GM18520 (cell line): ENCODE results near the gene THRB.
"Not testable (repeated sequence)": the region's sequence is repeated elsewhere in the genome, so short reads cannot be mapped to it uniquely, and the experiment has no call there.

Experiments used
- ATAC-seq: cut with Tn5 transposase; IDR thresholded peaks from one replicate; pipeline ENCODE4 v1.9.1; 2021; ENCODE audit not compliant: unreplicated experiment

Gene THRB

GRCh38 chr3:24410860-24411259, 83.8 kb downstream of the THRB start:
- no peak for ATAC-seq

DNA sequence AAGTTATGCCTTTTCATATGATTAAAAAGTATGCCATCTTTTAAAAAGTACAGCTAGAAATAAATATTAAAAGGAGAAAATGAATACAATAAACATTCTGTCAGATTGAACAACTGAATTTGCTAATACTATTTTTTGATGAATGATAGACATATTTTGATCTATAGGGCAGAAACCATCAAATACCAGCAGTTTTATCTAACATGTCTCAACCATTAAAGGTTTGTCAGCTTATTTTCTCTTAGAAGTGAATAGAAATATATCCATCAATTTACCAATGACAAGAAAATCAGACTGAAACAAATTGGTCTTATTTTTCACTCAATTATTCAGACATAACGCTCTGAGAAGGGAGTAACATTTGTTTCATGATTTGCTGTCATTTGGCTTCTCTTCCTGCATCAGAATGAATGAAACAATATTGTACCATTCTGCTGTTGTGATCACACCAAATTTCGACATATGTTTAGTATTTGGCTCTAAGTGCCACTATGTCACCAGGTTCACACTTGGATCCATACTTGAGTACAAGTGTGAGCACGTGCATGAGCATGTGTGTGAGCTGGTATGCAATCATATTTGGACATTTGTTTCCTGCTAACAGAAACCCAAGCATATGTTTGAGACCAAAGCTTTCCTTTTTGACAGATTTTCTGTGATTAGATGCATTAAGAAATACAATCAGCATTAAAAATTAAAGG, 86.5 kb downstream of the THRB start:
- ATAC-seq, result no peak

DNA sequence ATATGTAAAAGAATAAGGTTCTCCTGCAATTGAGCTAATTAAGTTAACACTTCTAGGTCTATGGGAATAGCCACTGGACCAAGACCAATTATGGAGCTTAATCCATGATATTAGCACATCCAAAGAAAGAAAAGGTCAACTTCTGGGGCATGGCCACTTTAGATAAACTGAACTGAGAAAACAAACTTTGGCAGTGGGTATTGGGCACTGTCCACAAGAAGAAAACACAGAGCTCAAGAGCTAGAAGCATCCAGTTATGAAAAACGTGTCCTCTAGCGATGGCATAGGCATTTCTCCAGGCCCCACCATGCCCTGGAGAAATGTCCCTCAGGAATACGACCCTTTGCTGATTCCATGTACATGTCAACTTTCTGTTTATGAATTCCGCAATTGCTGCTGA, 87.8 kb downstream of the THRB start:
- no peak for ATAC-seq

GRCh38 chr3:24405057-24405456, 89.6 kb downstream of the THRB start:
- ATAC-seq, result no peak

DNA sequence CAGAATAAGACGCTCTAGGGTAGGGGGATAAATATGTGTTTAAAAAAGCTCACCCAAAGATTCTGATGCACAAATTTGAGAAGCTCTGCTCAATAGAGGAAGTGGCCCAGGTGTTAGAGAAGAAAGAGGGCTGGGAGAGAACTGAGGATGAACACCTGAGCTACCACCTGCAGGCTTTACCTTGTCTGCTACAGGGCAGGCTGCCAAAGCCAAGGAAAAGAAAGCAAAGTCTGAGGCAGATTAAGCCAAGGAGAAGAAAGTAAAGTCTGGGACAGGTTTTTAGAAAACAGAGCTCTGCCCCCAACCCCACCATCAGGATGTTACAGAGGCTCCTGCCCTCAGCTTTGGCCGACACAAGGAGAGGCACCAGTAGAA, 92.9 kb downstream of the THRB start:
- no peak for ATAC-seq

GRCh38 chr3:24401090-24401810, 93.4 kb downstream of the THRB start:
- no peak for ATAC-seq

GRCh38 chr3:24400450-24400849, 94.2 kb downstream of the THRB start:
- no peak for ATAC-seq

DNA sequence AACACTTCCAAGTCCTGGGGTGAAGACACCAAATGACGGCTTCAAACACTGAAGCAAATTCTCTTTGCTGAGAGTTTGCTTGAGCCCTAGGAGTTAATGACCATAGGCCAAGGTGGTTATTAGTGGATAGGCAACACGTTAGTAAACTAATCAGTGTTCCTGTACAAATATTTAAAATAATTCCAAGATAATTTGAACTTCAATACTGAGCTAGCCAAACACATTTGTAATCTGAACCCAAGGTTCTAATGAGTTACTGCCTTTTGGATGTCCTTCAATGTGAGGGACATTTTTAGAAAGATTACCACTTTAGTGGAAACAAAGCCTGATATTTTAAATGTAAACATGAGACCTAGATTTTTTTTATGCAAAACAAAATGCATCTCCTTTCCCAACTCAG, 94.6 kb downstream of the THRB start:
- ATAC-seq, result no peak

DNA sequence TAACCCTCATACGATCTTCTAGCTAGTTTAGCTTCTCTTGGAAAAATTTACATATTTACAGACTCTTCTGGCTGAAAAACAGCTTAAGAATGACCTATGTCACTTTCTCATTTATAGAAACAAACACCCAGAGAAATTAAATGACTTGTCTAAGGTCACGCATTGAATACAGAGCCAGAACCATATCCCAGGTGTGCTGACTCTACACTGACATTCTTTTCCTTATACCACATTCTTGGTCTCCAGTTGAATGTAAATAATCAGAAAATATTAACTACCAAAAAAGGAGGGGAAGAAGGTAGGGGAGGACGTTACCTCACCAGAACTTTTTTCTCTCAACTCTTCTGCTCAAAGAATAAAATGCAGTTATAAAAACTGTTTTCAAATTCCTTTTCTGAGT, 95.0 kb downstream of the THRB start:
- ATAC-seq, result no peak

DNA sequence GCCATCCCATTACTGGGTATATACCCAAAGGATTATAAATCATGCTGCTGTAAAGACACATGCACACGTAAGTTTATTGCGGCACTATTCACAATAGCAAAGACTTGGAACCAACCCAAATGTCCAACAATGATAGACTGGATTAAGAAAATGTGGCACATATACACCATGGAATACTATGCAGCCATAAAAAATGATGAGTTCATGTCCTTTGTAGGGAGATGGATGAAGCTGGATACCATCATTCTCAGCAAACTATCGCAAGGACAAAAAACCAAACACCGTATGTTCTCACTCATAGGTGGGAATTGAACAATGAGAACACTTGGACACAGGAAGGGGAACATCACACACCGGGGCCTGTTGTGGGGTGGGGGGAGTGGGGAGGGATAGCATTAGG, 95.9 kb downstream of the THRB start:
- ATAC-seq, result not testable (repeated sequence)

DNA sequence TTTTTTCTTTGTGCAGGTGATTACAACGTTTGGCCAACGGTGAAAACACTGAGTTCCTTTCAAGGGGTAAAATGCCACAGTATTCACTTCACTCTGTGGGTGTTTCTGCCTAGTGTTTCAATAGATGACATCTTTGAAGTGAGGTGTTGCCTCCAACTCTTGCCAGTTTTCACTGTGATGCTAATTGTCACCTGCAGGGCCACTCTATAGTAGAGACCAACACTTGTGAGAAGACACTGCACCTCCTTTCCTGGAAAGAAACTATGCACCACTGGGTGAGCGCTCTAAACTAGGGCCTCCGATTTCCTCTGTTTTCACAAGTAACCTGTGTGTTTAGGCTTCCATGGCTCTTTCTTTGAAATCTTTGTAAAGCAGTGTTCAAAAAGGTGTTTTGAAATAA, 98.3 kb downstream of the THRB start:
- no peak for ATAC-seq

DNA sequence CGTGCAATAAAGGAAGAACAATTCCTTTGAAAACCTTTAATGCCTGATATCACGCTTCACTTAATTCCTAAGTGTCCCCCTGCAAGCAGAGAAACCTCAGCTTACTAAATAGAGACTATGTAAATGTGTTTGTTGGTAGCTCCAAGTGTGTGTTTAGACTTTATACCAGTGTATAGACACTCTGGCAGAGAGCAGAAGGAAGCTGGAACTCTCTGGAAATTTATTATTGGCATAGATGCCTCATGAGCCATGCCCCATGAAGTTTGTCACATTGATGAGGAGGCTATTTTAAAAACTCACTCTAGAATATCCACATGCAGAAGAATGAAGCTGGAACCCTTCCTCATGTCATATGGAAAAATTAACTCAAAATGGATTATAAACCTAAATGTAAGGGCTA, 99.9 kb downstream of the THRB start:
- no peak for ATAC-seq

DNA sequence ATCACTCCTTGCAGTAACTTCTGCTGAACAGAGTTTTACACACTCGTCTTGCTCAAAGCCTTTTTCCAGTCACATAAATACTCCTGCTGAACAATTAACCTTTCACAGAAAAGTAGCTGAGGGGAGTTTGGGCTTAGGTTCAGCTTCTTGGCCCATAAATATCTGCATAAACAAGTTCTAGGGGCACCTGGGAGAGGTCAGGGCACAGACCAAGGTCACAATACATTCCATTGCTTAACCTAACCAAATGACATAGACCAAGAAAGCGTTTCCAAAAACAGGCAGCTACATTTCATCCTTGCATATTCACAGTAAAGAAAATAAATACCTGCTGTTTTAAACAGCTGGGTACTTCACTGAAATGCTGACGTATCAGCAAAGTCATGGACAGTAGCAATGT, 101.3 kb downstream of the THRB start:
- ATAC-seq, result no peak

DNA sequence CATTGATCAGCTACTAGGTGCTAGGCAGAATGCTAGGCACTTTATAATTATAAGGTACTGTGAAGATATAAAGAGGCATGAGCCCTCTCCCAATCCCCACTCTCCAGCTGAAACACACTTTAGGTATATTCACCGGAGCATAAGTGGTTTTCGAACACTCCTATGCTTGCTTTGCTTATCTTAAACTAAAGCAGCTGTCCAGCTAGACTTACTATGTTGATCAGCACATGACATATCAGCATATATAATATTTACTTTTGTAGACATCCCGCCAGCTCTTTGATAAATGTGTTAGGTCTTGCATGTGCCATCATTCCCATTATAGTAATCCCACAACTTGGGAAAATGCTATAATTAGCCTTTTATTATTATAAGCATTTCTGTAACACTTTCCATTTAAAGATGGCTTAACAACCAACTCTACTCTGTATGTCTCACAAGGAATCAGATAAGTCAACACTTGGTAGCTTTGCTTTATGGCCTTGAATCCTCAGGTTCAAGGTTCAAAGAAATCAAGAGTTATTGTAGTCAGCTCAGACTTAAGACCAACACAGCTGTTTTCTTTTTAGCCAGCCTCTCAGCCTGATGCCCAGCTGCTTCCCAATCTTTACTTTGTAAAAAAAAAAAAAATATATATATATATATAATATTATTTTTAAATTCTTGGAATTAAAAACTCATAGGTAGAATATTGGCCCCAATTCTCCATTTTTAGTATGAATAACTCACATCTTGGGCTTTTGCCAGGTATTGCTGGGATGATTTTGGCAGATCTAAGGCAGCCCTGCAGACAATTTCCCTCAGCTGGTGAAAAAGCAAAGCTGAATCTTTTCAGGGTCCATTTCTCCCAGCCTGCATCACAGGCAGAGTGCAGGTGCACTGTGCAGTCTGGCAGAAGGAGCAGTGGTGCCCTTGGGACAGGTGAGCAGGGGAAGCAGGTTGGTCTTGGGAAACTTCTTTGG, 104.2 kb downstream of the THRB start:
- ATAC-seq, result no peak

DNA sequence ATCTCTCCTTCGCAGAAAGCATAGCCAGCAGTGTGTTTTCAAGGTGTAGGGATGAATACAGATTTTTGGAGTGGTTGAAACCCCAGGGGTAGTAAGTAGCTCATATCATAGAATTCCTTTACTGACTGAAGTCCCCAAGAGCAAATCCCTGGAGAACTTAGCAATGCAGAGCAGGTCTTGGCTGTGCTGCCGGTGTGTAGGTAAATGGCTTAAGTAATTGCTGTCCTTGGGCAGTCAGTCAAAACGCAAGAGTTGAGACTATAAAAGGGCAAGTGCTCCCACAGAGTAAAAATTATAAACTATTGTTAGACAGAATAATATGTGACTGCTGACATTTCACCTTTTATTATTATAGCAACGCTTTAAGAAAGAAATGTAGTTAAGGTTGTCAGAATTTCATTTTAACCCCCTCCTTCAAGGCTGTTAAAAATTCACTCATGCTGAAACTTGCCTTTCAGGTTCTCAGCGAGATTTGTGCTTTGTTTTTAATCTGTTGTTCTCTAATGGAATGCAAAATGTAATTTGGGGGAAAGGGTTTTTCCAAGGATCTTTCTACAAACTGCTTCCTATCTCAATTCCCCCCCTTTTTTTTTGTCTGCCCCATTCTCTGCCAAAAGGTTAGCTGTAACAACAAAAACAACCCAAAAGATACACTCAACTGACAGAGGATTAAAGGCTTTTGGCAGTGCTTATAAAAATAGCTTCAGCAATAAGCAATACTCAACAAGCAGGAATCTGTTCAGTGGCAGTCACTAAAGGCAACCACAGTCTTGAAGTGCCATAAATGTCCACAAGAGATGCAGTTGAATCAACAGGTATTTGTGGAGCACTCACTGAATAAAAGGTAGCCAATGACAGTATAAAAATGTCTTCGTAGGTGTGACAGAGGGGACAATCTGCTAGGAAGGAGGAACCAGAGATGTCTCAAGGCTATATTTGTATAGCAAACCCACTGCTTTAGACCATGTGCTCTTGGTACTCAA, 105.3 kb downstream of the THRB start:
- no peak for ATAC-seq

- ATAC-seq, result no peak
These were observed 106.0 kb downstream of the THRB start for GRCh38 chr3:24388611-24389010.

- ATAC-seq, result no peak
These were observed 106.5 kb downstream of the THRB start for GRCh38 chr3:24388159-24388558.

DNA sequence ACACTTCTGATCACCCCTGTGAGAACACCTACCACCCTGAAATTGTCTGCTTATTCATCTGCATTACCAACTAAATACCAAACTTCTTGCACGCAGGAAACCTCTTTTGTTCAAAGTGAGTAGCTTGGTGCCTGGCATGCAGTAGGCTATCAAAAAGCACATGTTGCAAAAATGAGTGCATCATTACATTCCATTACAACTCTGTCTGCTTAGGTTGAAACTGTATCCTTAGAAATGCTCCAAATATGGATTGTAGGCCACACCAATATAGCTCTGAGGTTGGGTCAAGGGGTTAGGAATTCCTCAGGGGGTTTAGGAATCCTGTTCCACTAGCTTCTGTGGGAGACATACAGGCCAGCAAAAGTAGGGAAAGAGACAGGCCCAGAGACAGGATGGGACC, 107.2 kb downstream of the THRB start:
- no peak for ATAC-seq

- no peak for ATAC-seq
These were observed 107.7 kb downstream of the THRB start for GRCh38 chr3:24387000-24387399.

GRCh38 chr3:24386458-24386857, 108.2 kb downstream of the THRB start:
- no peak for ATAC-seq
